OCI-LY1 (cell line): ENCODE measurements around the gene GTF3C1.

ENCODE experiments used
- H2AFZ ChIP-seq: fragments of 200-600 bp; sonication (generic), shearing (Covaris generic); 2 replicates; pipeline ENCODE4 v1.6.0; 2014; ENCODE audit warnings: antibody characterized with exemption, mild to moderate bottlenecking, low read length
- H3F3A ChIP-seq: fragments of 200-600 bp; sonication (generic), shearing (Covaris generic); 2 replicates; pipeline ENCODE4 v1.6.0; 2014; ENCODE audit warnings: mild to moderate bottlenecking, antibody characterized with exemption, low read length, moderate library complexity; ENCODE audit not compliant: insufficient read depth
- H3K27ac ChIP-seq: fragments of 200-600 bp; sonication (generic); 2 replicates; pipeline ENCODE4 v1.5.1; 2014; ENCODE audit warnings: low read length, mixed run types, mild to moderate bottlenecking, low read depth; ENCODE audit not compliant: poor library complexity, severe bottlenecking
- H3K27me3 ChIP-seq: fragments of 200-600 bp; sonication (generic); 2 replicates; pipeline ENCODE4 v1.6.0; 2014; ENCODE audit warnings: antibody characterized with exemption, mild to moderate bottlenecking, low read length, moderate library complexity; ENCODE audit not compliant: insufficient read depth
- H3K36me3 ChIP-seq: fragments of 200-600 bp; sonication (generic); 2 replicates; pipeline ENCODE4 v1.6.1; 2014; ENCODE audit warnings: mild to moderate bottlenecking, antibody characterized with exemption, low read length, moderate library complexity, mixed read lengths; ENCODE audit not compliant: insufficient read depth
- H3K4me1 ChIP-seq: fragments of 200-600 bp; sonication (generic); 2 replicates; pipeline ENCODE4 v1.5.1; 2014; ENCODE audit warnings: mild to moderate bottlenecking, low read length, moderate library complexity; ENCODE audit not compliant: insufficient read depth, severe bottlenecking
- H3K4me2 ChIP-seq: fragments of 200-600 bp; sonication (generic), shearing (Covaris generic); 2 replicates; pipeline ENCODE4 v1.6.1; 2014; ENCODE audit warnings: low read length
- H3K4me3 ChIP-seq: fragments of 200-600 bp; sonication (generic); 2 replicates; pipeline ENCODE4 v1.5.1; 2014; ENCODE audit warnings: low read length, low read depth, mild to moderate bottlenecking, mixed read lengths; ENCODE audit not compliant: poor library complexity, severe bottlenecking
- H3K79me2 ChIP-seq: fragments of 200-600 bp; shearing (Covaris generic); 2 replicates; pipeline ENCODE4 v1.6.1; 2016; ENCODE audit warnings: mixed run types, low read length, mixed read lengths; ENCODE audit not compliant: insufficient read depth
- H3K9ac ChIP-seq: fragments of 200-600 bp; sonication (generic), shearing (Covaris generic); 2 replicates; pipeline ENCODE4 v1.6.1; 2014; ENCODE audit warnings: mild to moderate bottlenecking, low read length, mixed read lengths
- H3K9me2 ChIP-seq: fragments of 200-600 bp; sonication (generic), shearing (Covaris generic); 2 replicates; pipeline ENCODE4 v1.6.1; 2014; ENCODE audit warnings: low read depth, mild to moderate bottlenecking, low read length, mixed read lengths
- H3K9me3 ChIP-seq: fragments of 200-600 bp; shearing (Covaris generic); 2 replicates; pipeline ENCODE4 v1.6.1; 2014; ENCODE audit warnings: low read length, mixed read lengths
- H4K20me1 ChIP-seq: fragments of 200-600 bp; sonication (generic), shearing (Covaris generic); 2 replicates; pipeline ENCODE4 v1.6.0; 2016; ENCODE audit warnings: mild to moderate bottlenecking, low read length; ENCODE audit not compliant: insufficient read depth
- EZH2 ChIP-seq: fragments of 200-600 bp; sonication (generic), shearing (Covaris generic); IDR thresholded peaks from 2 replicates; pipeline ENCODE4 v1.8.0; 2017; ENCODE audit warnings: borderline replicate concordance, mixed run types, mild to moderate bottlenecking, antibody characterized with exemption, low read length, moderate library complexity, mixed read lengths
- TF ChIP-seq, protein P1 (sequence below): fragments of 200-600 bp; sonication (generic), shearing (Covaris generic); IDR thresholded peaks from 2 replicates; pipeline ENCODE4 v1.5.1; 2017; ENCODE audit warnings: mild to moderate bottlenecking, antibody characterized with exemption, low read length, moderate library complexity, mixed read lengths

GTF3C1 gene

GRCh38 chr16:27514806-27515205 lies 34.9 kb downstream of the GTF3C1 start:
- no peak overlapping the region for H3K4me2 ChIP-seq
- H3K27ac ChIP-seq: no peak overlapping the region
- H3K9me2 ChIP-seq: no peaks in the 10 kb centered on the region
- no peak overlapping the region for H3K4me3 ChIP-seq
- no peaks in the 10 kb centered on the region for H3K9me3 ChIP-seq
- H3K79me2 ChIP-seq: no peaks in the 10 kb centered on the region
- no peaks in the 10 kb centered on the region for H3K4me1 ChIP-seq
- H3K36me3 ChIP-seq: peaks cover 48% of the 10 kb centered on the region
- H3F3A ChIP-seq: no peaks in the 10 kb centered on the region
- no peak overlapping the region for H3K9ac ChIP-seq
- no peaks in the 10 kb centered on the region for H3K27me3 ChIP-seq
- H2AFZ ChIP-seq: no peak overlapping the region
- no peaks in the 10 kb centered on the region for H4K20me1 ChIP-seq
- no peak for TF ChIP-seq EZH2
- TF ChIP-seq, protein P1, sequence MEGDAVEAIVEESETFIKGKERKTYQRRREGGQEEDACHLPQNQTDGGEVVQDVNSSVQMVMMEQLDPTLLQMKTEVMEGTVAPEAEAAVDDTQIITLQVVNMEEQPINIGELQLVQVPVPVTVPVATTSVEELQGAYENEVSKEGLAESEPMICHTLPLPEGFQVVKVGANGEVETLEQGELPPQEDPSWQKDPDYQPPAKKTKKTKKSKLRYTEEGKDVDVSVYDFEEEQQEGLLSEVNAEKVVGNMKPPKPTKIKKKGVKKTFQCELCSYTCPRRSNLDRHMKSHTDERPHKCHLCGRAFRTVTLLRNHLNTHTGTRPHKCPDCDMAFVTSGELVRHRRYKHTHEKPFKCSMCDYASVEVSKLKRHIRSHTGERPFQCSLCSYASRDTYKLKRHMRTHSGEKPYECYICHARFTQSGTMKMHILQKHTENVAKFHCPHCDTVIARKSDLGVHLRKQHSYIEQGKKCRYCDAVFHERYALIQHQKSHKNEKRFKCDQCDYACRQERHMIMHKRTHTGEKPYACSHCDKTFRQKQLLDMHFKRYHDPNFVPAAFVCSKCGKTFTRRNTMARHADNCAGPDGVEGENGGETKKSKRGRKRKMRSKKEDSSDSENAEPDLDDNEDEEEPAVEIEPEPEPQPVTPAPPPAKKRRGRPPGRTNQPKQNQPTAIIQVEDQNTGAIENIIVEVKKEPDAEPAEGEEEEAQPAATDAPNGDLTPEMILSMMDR: no peak

GRCh38 chr16:27511657-27512448 lies 37.9 kb downstream of the GTF3C1 start:
- no peak overlapping the region for H3K4me2 ChIP-seq
- H3K27me3 ChIP-seq: no peaks in the 10 kb centered on the region
- no peaks in the 10 kb centered on the region for H3K4me1 ChIP-seq
- no peak overlapping the region for H3K4me3 ChIP-seq
- no peak overlapping the region for H2AFZ ChIP-seq
- no peaks in the 10 kb centered on the region for H3K79me2 ChIP-seq
- H3F3A ChIP-seq: no peaks in the 10 kb centered on the region
- H3K9me2 ChIP-seq: no peaks in the 10 kb centered on the region
- TF ChIP-seq, protein P1: no peak
- TF ChIP-seq EZH2: no peak
- no peak overlapping the region for H3K9ac ChIP-seq
- H3K27ac ChIP-seq: no peak overlapping the region
- no peaks in the 10 kb centered on the region for H4K20me1 ChIP-seq
- H3K36me3 ChIP-seq: peaks cover 58% of the 10 kb centered on the region
- H3K9me3 ChIP-seq: no peaks in the 10 kb centered on the region

DNA sequence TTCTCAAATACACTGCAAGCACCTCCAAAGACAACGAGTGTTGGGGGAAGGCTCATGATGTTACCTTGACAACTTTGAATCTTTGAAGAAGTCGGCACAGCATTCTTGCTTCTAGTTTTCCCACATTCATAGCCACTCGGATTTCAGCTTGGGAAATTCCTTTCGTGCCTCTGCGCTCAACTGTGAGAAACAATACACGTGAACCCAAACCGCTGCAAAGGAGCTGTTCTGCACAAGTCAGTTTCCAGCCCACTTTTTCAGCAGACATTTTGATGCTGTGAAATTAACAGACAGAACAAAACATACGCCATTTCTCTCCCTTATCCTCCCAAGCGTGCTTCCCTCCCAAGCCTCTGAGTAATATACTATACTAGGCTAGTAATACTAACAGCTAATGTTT lies 41.2 kb downstream of the GTF3C1 start:
- Histone ChIP-seq H3K27ac (no peak overlapping the region), H2AFZ (no peak overlapping the region), H3K9me2 (no peaks in the 10 kb centered on the region), H3K9ac (no peak overlapping the region), H3K36me3 (peaks cover 85% of the 10 kb centered on the region), H4K20me1 (no peaks in the 10 kb centered on the region), H3K9me3 (no peaks in the 10 kb centered on the region), H3K4me3 (no peak overlapping the region), H3K4me2 (no peak overlapping the region), H3K27me3 (no peaks in the 10 kb centered on the region), H3F3A (no peaks in the 10 kb centered on the region), H3K4me1 (no peaks in the 10 kb centered on the region), H3K79me2 (no peaks in the 10 kb centered on the region)
- TF ChIP-seq, protein P1: no peak
- TF ChIP-seq EZH2: no peak
